Adrenal gland (tissue), 5 donors: ENCODE results near the gene NCAM2.

Experiments
- POLR2A ChIP-seq, 2 donors: fragments of 450-650 bp; IDR thresholded peaks; one replicate each; pipeline ENCODE4 v1.6.1; 2017; ENCODE audit warnings: antibody characterized with exemption in 2 of 2, mild to moderate bottlenecking in 2 of 2, moderate library complexity in 1 of 2
- TF ChIP-seq, protein P1 (sequence below), 6 experiments: fragments of 450-650 bp in 4 of 6; fragments of 200-600 bp in 2 of 6; sonication (generic) in 1 of 6; IDR thresholded peaks; 1 replicate in 5 of 6; 2 replicates in 1 of 6; pipeline versions ENCODE4 v1.5.1 to v1.8.0; 2016 to 2021; ENCODE audit warnings: antibody characterized with exemption in 6 of 6, mild to moderate bottlenecking in 2 of 6, moderate library complexity in 1 of 6
- donor health status: DM: no; HTN: no; CAD: no.

DNA sequence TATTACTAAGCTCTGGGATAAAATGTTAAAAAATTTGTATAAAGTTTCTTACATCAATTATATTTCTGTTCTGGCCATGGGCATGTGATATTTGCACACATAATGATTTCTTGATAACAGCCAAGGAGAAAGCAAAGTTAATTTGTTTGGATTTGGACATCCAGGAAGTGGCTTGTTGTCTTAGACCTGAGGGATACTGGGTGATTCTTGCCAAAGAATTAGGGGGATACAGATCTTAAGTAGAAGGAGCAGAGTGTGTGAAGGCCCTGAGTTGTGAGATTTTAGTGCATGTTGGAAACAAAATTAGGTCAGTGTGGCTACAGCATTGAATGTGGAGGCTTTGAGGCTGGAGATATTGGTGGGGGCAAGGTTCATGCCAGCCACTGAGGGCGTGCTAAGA, 65.6 kb downstream of the NCAM2 start:
- TF ChIP-seq, protein P1, sequence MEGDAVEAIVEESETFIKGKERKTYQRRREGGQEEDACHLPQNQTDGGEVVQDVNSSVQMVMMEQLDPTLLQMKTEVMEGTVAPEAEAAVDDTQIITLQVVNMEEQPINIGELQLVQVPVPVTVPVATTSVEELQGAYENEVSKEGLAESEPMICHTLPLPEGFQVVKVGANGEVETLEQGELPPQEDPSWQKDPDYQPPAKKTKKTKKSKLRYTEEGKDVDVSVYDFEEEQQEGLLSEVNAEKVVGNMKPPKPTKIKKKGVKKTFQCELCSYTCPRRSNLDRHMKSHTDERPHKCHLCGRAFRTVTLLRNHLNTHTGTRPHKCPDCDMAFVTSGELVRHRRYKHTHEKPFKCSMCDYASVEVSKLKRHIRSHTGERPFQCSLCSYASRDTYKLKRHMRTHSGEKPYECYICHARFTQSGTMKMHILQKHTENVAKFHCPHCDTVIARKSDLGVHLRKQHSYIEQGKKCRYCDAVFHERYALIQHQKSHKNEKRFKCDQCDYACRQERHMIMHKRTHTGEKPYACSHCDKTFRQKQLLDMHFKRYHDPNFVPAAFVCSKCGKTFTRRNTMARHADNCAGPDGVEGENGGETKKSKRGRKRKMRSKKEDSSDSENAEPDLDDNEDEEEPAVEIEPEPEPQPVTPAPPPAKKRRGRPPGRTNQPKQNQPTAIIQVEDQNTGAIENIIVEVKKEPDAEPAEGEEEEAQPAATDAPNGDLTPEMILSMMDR (IDR thresholded peaks at IDR 0.05) = no peak
- no peak for TF ChIP-seq POLR2A (IDR thresholded peaks at IDR 0.05)
